ENCODE results near the gene FRS3.

DNA sequence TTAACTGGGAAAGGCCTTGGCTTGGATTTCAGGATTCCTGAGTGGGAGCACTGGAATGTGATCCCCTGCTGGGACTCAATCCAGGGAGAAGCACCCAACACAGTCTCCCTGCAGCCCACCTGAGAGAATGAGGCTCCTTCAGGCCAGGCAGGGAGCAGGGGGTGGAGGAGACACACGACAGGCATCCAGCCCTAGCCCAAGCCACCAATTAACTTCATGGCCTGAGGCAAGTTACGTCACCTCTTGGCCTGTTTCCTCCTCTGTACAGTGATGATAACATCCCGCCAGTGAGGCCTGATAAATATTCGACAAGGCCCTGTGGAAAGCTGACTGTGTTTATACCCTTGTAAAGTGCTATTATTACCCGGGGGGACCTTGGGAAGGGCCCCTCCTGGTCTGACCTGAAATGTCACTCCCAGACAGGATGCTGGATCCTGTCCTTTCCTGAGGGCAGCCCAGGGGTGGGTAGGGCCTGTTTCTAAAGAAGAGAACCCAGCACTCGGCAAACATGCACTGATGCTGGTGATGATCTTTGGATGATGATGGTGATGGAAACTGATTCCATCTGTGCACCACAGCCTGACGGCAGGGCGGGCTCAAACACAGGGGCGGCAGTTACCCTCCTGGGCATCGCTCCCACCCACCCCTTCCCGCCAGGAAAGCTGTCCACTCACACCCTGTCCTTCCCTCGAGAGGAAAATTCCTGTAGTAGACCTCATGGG lies 12.4 kb downstream of the FRS3 start:
- TF ChIP-seq CTCF (IDR thresholded peaks at IDR 0.05) (no peak), POLR2A (IDR thresholded peaks at IDR 0.05) (no peak)

Data from adrenal gland (tissue), 5 donors.